ENCODE measurements around the gene TNS3.

TNS3 gene

DNA sequence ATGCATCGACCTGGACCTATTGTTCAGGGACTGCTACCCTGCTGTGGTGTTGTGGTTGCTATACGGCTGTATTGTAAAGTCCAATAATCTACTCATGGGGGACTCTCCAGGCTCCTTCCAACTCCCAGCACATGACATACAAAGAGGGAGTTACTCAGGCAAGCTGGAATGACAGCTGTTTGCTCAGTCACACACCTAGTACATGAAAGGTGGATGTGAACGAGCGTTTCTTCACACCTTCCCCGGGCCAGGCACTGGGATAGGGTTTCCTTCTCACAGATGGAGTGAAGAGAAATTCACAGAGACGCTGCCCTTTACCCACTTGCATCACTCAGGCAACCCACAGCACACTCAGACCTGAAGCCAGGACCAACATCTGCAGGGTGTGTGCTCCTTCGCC lies 215.7 kb downstream of the TNS3 start:
- DNase-seq (ENCODE audit: low read depth) = no peak
- TF ChIP-seq, protein P1, sequence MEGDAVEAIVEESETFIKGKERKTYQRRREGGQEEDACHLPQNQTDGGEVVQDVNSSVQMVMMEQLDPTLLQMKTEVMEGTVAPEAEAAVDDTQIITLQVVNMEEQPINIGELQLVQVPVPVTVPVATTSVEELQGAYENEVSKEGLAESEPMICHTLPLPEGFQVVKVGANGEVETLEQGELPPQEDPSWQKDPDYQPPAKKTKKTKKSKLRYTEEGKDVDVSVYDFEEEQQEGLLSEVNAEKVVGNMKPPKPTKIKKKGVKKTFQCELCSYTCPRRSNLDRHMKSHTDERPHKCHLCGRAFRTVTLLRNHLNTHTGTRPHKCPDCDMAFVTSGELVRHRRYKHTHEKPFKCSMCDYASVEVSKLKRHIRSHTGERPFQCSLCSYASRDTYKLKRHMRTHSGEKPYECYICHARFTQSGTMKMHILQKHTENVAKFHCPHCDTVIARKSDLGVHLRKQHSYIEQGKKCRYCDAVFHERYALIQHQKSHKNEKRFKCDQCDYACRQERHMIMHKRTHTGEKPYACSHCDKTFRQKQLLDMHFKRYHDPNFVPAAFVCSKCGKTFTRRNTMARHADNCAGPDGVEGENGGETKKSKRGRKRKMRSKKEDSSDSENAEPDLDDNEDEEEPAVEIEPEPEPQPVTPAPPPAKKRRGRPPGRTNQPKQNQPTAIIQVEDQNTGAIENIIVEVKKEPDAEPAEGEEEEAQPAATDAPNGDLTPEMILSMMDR (IDR thresholded peaks at IDR 0.05; ENCODE audit: control insufficient read depth, insufficient read depth, low read depth, low read length, missing control alignments) = no peak
- no peak overlapping the region for H3K4me3 ChIP-seq (ENCODE audit: control insufficient read depth, low read depth, low read length)

DNA sequence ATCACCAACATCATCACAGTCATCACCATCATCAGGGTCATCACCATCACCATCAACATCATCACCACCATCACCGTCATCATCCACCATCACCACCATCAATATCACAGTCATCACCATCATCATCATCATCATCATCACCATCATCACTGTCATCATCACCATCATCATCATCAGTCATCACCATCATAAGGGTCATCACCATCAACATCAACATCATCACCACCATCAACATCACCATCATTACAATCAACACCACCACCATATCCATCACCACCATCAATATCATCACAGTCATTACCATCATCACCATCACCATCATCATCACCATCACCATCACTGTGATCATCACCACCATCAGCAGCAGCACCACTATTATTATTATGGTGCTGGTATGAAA lies 218.9 kb downstream of the TNS3 start:
- H3K4me3 ChIP-seq (ENCODE audit: control insufficient read depth, low read depth, low read length) = no peak overlapping the region
- no peak for DNase-seq (ENCODE audit: low read depth)
- TF ChIP-seq, protein P1 (IDR thresholded peaks at IDR 0.05; ENCODE audit: control insufficient read depth, insufficient read depth, low read depth, low read length, missing control alignments) = no peak

DNA sequence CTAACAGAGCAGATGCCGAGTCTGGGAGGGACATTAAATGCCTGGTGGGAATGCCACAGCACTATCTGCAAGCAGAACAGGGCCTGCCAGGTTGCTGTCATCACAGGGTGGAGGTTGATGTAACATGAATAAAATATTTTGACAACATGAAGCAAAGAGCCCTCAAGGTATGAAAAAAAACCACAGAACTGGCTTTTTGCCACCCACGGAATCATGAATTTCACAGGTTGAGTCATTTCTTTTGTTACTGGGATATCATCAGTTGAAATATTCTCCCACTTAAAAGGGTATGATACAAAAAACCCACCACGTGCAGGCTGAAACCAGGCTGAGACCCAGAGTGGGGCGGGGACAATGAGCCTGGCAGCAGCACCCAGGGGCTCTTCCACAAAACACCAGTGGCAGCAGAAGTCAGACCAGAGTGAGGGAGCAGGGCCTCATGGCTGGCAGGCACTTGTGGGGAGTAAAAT lies 220.1 kb downstream of the TNS3 start:
- peak; percentile 77 for DNase-seq (ENCODE audit: low read depth)

DNA sequence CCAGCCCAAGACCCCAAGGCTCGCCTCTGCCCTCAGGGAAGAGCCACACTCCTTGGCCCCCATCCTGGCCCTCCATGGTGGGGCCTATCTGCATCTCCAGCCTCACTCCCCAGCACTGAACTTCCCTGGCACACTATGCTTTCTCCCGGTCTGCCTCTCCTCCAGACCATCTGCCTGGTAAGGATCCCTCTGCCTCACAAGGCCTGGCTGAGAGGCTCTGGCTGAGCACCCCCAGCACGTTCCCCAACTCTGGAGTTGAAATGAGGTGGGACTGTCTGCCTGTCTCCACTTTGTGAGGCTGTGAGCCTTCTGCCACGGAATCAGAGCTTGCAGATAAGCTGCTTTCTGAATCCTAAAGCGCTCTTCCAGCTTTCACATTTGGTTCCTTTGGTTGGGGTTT lies 220.7 kb downstream of the TNS3 start:
- no peak overlapping the region for H3K4me3 ChIP-seq (ENCODE audit: control insufficient read depth, low read depth, low read length)
- TF ChIP-seq, protein P1 (IDR thresholded peaks at IDR 0.05; ENCODE audit: control insufficient read depth, insufficient read depth, low read depth, low read length, missing control alignments) = no peak
- DNase-seq (ENCODE audit: low read depth) = no peak

More for the DNA sequence above, 220.1 kb downstream of the TNS3 start:
- no peak overlapping the region for H3K4me3 ChIP-seq (ENCODE audit: control insufficient read depth, low read depth, low read length)
- TF ChIP-seq, protein P1 (IDR thresholded peaks at IDR 0.05; ENCODE audit: control insufficient read depth, insufficient read depth, low read depth, low read length, missing control alignments) = no peak

DNA sequence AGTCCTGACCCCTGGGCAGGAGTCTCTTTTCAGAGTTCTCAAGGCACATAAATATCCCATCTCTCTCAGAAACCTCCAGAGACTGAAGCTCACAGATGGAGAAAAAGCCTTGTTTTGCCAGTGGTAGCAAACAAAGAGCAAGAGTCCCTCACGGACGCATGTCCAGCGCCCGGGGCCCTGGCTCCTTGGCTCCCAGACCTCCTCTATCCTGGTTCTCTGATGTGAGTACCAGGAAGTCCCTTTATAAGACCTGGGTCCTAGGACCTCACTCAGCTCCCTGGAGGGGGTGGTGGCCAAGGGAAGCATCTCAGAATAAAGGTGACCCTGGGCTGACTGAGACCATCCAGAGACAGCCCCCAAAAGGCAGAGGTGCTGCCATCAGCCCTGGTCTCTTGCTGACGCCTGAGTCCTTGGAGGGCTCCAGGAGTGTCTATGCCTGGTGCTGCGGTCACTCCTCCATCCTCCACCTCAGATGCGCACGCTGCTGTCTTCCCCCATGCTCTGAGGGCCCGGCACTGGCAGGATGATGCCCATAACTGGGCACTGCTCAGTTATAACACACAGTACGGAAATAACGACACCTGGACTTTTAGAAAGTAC lies 221.5 kb downstream of the TNS3 start:
- H3K4me3 ChIP-seq (ENCODE audit: control insufficient read depth, low read depth, low read length) = no peak overlapping the region
- TF ChIP-seq, protein P1 (IDR thresholded peaks at IDR 0.05; ENCODE audit: control insufficient read depth, insufficient read depth, low read depth, low read length, missing control alignments) = no peak
- no peak for DNase-seq (ENCODE audit: low read depth)

DNA sequence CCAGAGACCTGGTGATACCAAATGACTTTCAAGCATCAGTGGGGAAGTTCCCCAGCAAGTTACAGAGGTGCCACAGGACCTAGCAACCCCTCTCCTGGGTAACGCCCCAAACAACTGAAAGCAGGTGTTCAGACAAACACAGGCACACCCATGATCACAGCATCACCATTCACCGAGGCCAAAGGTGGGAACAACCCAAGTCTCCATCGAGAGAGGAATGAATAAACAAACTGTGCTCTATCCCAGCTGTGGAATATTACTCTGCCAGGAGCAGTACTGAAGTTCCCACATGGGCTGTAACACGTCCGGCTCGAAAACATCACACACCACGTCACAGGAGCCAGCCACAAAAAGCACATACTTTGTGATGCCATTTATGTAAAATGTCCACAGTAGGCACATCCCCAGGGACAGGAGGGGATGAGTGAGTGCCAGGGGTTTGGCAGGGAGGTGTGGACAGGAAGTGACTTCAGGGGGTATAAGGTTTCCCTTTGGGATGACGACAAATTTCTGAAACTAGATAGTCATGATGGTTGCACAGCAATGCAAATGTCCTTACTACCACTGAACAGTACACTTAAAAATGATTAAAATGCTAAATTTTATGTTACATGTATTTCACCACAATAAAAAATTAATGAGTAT lies 222.8 kb downstream of the TNS3 start:
- DNase-seq (ENCODE audit: low read depth) = no peak
- no peak overlapping the region for H3K4me3 ChIP-seq (ENCODE audit: control insufficient read depth, low read depth, low read length)
- TF ChIP-seq, protein P1 (IDR thresholded peaks at IDR 0.05; ENCODE audit: control insufficient read depth, insufficient read depth, low read depth, low read length, missing control alignments) = no peak
